Trophoblast cell (in vitro differentiated cells and primary cell): ENCODE results near the gene PIAS4.

Source experiments
- DNase-seq, 2 donors: peaks; one replicate each; pipeline ENCODE4 v3.0.0-alpha.2; 2016
- H2AFZ ChIP-seq: 2 replicates; pipeline ENCODE4 v1.6.1; 2013; ENCODE audit warnings: low read length, moderate library complexity, mild to moderate bottlenecking; ENCODE audit not compliant: insufficient read depth, poor library complexity
- H2AK5ac ChIP-seq: 2 replicates; pipeline ENCODE4 v1.6.1; 2013; ENCODE audit warnings: mild to moderate bottlenecking, low read length
- H2BK120ac ChIP-seq: 2 replicates; pipeline ENCODE4 v1.6.1; 2013; ENCODE audit warnings: low read length, mild to moderate bottlenecking, moderate library complexity; ENCODE audit not compliant: insufficient read depth, poor library complexity
- H2BK12ac ChIP-seq: 2 replicates; pipeline ENCODE4 v1.6.1; 2013; ENCODE audit warnings: mild to moderate bottlenecking, low read length, moderate library complexity
- H2BK5ac ChIP-seq: 2 replicates; pipeline ENCODE4 v1.6.1; 2013; ENCODE audit warnings: low read length, low read depth, moderate library complexity, mild to moderate bottlenecking; ENCODE audit not compliant: poor library complexity
- H3K14ac ChIP-seq: 2 replicates; pipeline ENCODE4 v1.6.1; 2013; ENCODE audit warnings: mild to moderate bottlenecking, low read length
- H3K18ac ChIP-seq: 2 replicates; pipeline ENCODE4 v1.6.1; 2013; ENCODE audit warnings: mild to moderate bottlenecking, low read length
- H3K23ac ChIP-seq: 2 replicates; pipeline ENCODE4 v1.6.1; 2013; ENCODE audit warnings: low read length
- H3K27ac ChIP-seq: 2 replicates; pipeline ENCODE4 v1.5.1; 2013; ENCODE audit warnings: low read depth, mild to moderate bottlenecking, inconsistent platforms, low read length, moderate library complexity
- H3K27me3 ChIP-seq: 2 replicates; pipeline ENCODE4 v1.6.1; 2013; ENCODE audit warnings: inconsistent platforms, mild to moderate bottlenecking, low read length, moderate library complexity; ENCODE audit not compliant: insufficient read depth
- H3K36me3 ChIP-seq, 2 experiments: 1 replicate in 1 of 2; 2 replicates in 1 of 2; pipeline ENCODE4 v1.6.1; 2013; ENCODE audit warnings: low read length in 2 of 2, mild to moderate bottlenecking in 2 of 2, moderate library complexity in 1 of 2; ENCODE audit not compliant: insufficient read depth in 2 of 2, control insufficient read depth in 1 of 2
- H3K4ac ChIP-seq: 2 replicates; pipeline ENCODE4 v1.6.1; 2013; ENCODE audit warnings: low read depth, mild to moderate bottlenecking, low read length, moderate library complexity
- H3K4me1 ChIP-seq, 2 experiments: 1 replicate in 1 of 2; 2 replicates in 1 of 2; pipeline ENCODE4 v1.6.1; 2013; ENCODE audit warnings: low read length in 2 of 2, mild to moderate bottlenecking in 2 of 2, moderate library complexity in 1 of 2; ENCODE audit not compliant: insufficient read depth in 2 of 2, control insufficient read depth in 1 of 2
- H3K4me2 ChIP-seq: 2 replicates; pipeline ENCODE4 v1.6.1; 2013; ENCODE audit warnings: inconsistent platforms, mild to moderate bottlenecking, low read length, moderate library complexity
- H3K4me3 ChIP-seq: 2 replicates; pipeline ENCODE4 v1.5.1; 2013; ENCODE audit warnings: mild to moderate bottlenecking, low read depth, low read length, inconsistent platforms
- H3K79me1 ChIP-seq: one replicate; pipeline ENCODE4 v1.6.1; 2013; ENCODE audit warnings: low read length
- H3K79me2 ChIP-seq: 2 replicates; pipeline ENCODE4 v1.6.1; 2013; ENCODE audit warnings: low read length, mild to moderate bottlenecking; ENCODE audit not compliant: control insufficient read depth, insufficient read depth, poor library complexity
- H3K9ac ChIP-seq: 2 replicates; pipeline ENCODE4 v1.6.1; 2013; ENCODE audit warnings: mild to moderate bottlenecking, low read length
- H3K9me3 ChIP-seq: 2 replicates; pipeline ENCODE4 v1.6.1; 2013; ENCODE audit warnings: low read depth, mild to moderate bottlenecking, control low read depth, inconsistent platforms, low read length; ENCODE audit not compliant: insufficient read depth
- H4K12ac ChIP-seq: 2 replicates; pipeline ENCODE4 v1.6.1; 2013; ENCODE audit warnings: low read depth, mild to moderate bottlenecking, low read length, moderate library complexity
- H4K8ac ChIP-seq: 2 replicates; pipeline ENCODE4 v1.6.1; 2013; ENCODE audit warnings: low read depth, mild to moderate bottlenecking, low read length, moderate library complexity
- H4K91ac ChIP-seq: one replicate; pipeline ENCODE4 v1.6.1; 2013; ENCODE audit warnings: low read depth, mild to moderate bottlenecking, low read length, moderate library complexity
- WGBS: extraction: QIAGEN DNeasy Blood & Tissue Kit; methylation state at CpG from one replicate; pipeline ENCODE4 v1.1.7; 2013; ENCODE audit warnings: missing lambda C conversion rate; ENCODE audit not compliant: insufficient read length, insufficient coverage; ENCODE audit errors: extremely low coverage; 5-methylcytosine and 5-hydroxymethylcytosine counted together

Gene PIAS4

DNA sequence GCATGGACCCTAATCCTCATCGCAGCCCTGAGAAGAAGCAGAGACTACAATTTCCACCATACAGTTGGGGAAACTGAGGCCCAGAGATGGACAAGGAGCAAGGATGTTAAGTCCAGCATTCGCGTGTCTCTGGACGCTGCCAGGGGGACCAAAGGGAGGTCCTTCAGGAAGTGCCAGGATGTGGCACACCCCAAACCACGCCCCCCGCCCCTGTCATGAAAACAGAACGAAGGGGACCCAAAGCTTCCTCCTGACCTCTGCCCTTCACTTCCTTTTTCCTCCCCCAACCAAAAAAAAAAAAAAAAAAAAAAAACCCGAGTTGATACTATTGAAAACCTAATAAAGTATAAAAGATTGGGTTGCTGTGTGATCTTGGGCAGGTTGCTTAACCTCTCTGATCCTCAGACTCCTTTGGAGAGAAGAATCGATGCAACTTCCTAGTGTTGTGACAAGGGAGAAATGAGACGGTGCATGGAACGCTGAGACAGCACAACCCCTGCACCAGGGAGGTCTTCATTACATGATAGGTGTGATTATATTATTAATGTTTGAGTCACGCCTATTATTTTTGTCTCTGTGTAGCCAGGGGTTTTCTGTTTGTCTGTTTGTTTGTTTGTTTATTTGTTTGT, 61.9 kb downstream of the PIAS4 start:
- WGBS = no CpG with 5 or more reads among the region's 12 CpGs
- H3K18ac ChIP-seq = no peak overlapping the region
- no peak overlapping the region for H2BK120ac ChIP-seq
- no peaks in the 10 kb centered on the region for H3K27me3 ChIP-seq
- H2AK5ac ChIP-seq = no peak overlapping the region
- no peak overlapping the region for H3K4me2 ChIP-seq
- no peak overlapping the region for H3K4me3 ChIP-seq
- no peak overlapping the region for H4K12ac ChIP-seq
- no peaks in the 10 kb centered on the region for H3K4me1 ChIP-seq
- H2AFZ ChIP-seq = no peak overlapping the region
- no peak overlapping the region for H2BK5ac ChIP-seq
- H3K14ac ChIP-seq = no peak overlapping the region
- H3K27ac ChIP-seq = no peak overlapping the region
- H3K4ac ChIP-seq = no peak overlapping the region
- H4K91ac ChIP-seq = no peak overlapping the region
- H3K9me3 ChIP-seq = no peaks in the 10 kb centered on the region
- no peaks in the 10 kb centered on the region for H3K36me3 ChIP-seq
- no peak overlapping the region for H3K9ac ChIP-seq
- H3K79me2 ChIP-seq = peaks cover 11% of the 10 kb centered on the region
- no peak overlapping the region for H2BK12ac ChIP-seq
- no peak overlapping the region for H4K8ac ChIP-seq
- DNase-seq = no peak
- H3K23ac ChIP-seq = no peak overlapping the region
- peaks cover 19% of the 10 kb centered on the region for H3K79me1 ChIP-seq

DNA sequence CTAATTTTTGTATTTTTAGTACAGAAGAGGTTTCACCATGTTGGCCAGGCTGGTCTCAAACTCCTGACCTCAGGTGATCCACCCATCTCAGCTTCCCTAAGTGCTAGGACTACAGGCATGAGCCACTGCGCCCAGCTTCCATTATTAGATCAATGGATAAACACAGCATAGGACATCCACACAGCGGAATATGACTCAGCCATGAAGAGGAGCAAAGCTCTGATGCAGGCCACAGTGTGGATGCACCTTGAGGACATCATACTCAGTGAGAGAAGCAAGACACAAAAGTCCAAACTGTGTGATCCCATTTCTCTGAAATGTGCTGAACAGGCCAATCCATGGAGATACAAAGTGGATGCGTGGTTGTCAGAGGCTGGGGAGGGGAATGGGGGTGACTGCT, 64.1 kb downstream of the PIAS4 start:
- H3K4ac ChIP-seq = no peak overlapping the region
- peaks cover 1% of the 10 kb centered on the region for H3K9me3 ChIP-seq
- no peak overlapping the region for H2AK5ac ChIP-seq
- no peak overlapping the region for H3K18ac ChIP-seq
- H3K27ac ChIP-seq = no peak overlapping the region
- no peak overlapping the region for H4K8ac ChIP-seq
- no peak overlapping the region for H4K12ac ChIP-seq
- no CpG with 5 or more reads among the region's 3 CpGs for WGBS
- no peaks in the 10 kb centered on the region for H3K36me3 ChIP-seq
- DNase-seq = no peak
- H2BK120ac ChIP-seq = no peak overlapping the region
- H3K27me3 ChIP-seq = no peaks in the 10 kb centered on the region
- no peak overlapping the region for H2AFZ ChIP-seq
- no peak overlapping the region for H3K14ac ChIP-seq
- no peaks in the 10 kb centered on the region for H3K4me1 ChIP-seq
- H3K79me1 ChIP-seq = peaks cover 7% of the 10 kb centered on the region
- no peak overlapping the region for H3K4me3 ChIP-seq
- no peak overlapping the region for H3K9ac ChIP-seq
- H3K79me2 ChIP-seq = peaks cover under 1% of the 10 kb centered on the region
- no peak overlapping the region for H4K91ac ChIP-seq
- H2BK5ac ChIP-seq = no peak overlapping the region
- no peak overlapping the region for H3K23ac ChIP-seq
- H3K4me2 ChIP-seq = no peak overlapping the region
- H2BK12ac ChIP-seq = no peak overlapping the region

- H2AFZ ChIP-seq = no peak overlapping the region
- H4K91ac ChIP-seq = no peak overlapping the region
- H3K36me3 ChIP-seq = no peaks in the 10 kb centered on the region
- H3K18ac ChIP-seq = no peak overlapping the region
- H3K79me1 ChIP-seq = no peaks in the 10 kb centered on the region
- no peak overlapping the region for H3K4me2 ChIP-seq
- H3K9me3 ChIP-seq = peaks cover 1% of the 10 kb centered on the region
- WGBS = no CpG with 5 or more reads among the region's 9 CpGs
- H2BK12ac ChIP-seq = no peak overlapping the region
- H3K27me3 ChIP-seq = no peaks in the 10 kb centered on the region
- no peak overlapping the region for H4K8ac ChIP-seq
- no peak overlapping the region for H2BK5ac ChIP-seq
- no peak for DNase-seq
- H3K4me3 ChIP-seq = no peak overlapping the region
- no peak overlapping the region for H3K14ac ChIP-seq
- no peak overlapping the region for H2BK120ac ChIP-seq
- no peak overlapping the region for H3K9ac ChIP-seq
- H2AK5ac ChIP-seq = no peak overlapping the region
- peaks cover 0 to 4% of the 10 kb centered on the region in 2 experiments for H3K4me1 ChIP-seq
- H3K4ac ChIP-seq = no peak overlapping the region
- H3K79me2 ChIP-seq = no peaks in the 10 kb centered on the region
- H3K23ac ChIP-seq = no peak overlapping the region
- H4K12ac ChIP-seq = no peak overlapping the region
- no peak overlapping the region for H3K27ac ChIP-seq
Measured at GRCh38 chr19:4075373-4075772, 67.8 kb downstream of the PIAS4 start.

GRCh38 chr19:4077007-4077374, 69.5 kb downstream of the PIAS4 start:
- Histone ChIP-seq H3K27me3 (no peaks in the 10 kb centered on the region), H4K12ac (no peak overlapping the region), H2AFZ (no peak overlapping the region), H3K79me2 (no peaks in the 10 kb centered on the region), H2BK12ac (no peak overlapping the region), H3K14ac (no peak overlapping the region), H3K23ac (no peak overlapping the region), H2BK120ac (no peak overlapping the region), H4K8ac (no peak overlapping the region), H2AK5ac (no peak overlapping the region), H3K4me1 (peaks cover 2 to 4% of the 10 kb centered on the region in 2 experiments), H3K4ac (no peak overlapping the region), H3K18ac (no peak overlapping the region), H3K4me2 (no peak overlapping the region), H3K36me3 (no peaks in the 10 kb centered on the region), H4K91ac (no peak overlapping the region), H3K27ac (no peak overlapping the region), H2BK5ac (no peak overlapping the region), H3K9ac (no peak overlapping the region), H3K9me3 (peaks cover 1% of the 10 kb centered on the region), H3K4me3 (no peak overlapping the region), H3K79me1 (no peaks in the 10 kb centered on the region)
- DNase-seq = no peak
- no CpG with 5 or more reads among the region's 3 CpGs for WGBS
